SK-N-SH treated with all-trans-retinoic acid at 6 μM for 48 hours (cell line): ENCODE results near the gene POMP.

Source experiments
- ARNTL ChIP-seq: fragments of 450-650 bp; formaldehyde crosslinking; IDR thresholded peaks from 2 replicates; pipeline ENCODE4 v1.5.0; 2020; ENCODE audit warnings: low read depth, mild to moderate bottlenecking, moderate library complexity, borderline replicate concordance
- BACH2 ChIP-seq: fragments of 250-450 bp; sonication (Bioruptor Pico); IDR thresholded peaks from 2 replicates; pipeline ENCODE4 v1.9.0; 2021; ENCODE audit warnings: mild to moderate bottlenecking, borderline replicate concordance
- CREB5 ChIP-seq: fragments of 250-450 bp; sonication (Bioruptor Pico); IDR thresholded peaks from 2 replicates; pipeline ENCODE4 v1.5.1; 2020; ENCODE audit warnings: low read depth, mild to moderate bottlenecking, moderate library complexity
- CSRNP3 ChIP-seq: fragments of 250-450 bp; sonication (Bioruptor Pico); IDR thresholded peaks from 2 replicates; pipeline ENCODE4 v1.5.1; 2021; ENCODE audit warnings: mild to moderate bottlenecking, moderate library complexity
- ESRRG ChIP-seq: fragments of 250-450 bp; sonication (Bioruptor Pico); IDR thresholded peaks from 2 replicates; pipeline ENCODE4 v1.6.1; 2021; ENCODE audit warnings: mild to moderate bottlenecking
- ISL1 ChIP-seq: fragments of 250-450 bp; sonication (Bioruptor Pico); IDR thresholded peaks from 2 replicates; pipeline ENCODE4 v2.1.2; 2022; ENCODE audit warnings: mild to moderate bottlenecking, moderate library complexity
- OSR1 ChIP-seq: fragments of 250-450 bp; sonication (Bioruptor Pico); IDR thresholded peaks from 2 replicates; pipeline ENCODE4 v1.8.0; 2022; ENCODE audit warnings: moderate library complexity, mild to moderate bottlenecking, inconsistent platforms
- PPARA ChIP-seq: fragments of 250-450 bp; sonication (Bioruptor Pico); IDR thresholded peaks from 2 replicates; pipeline ENCODE4 v1.5.0; 2020; ENCODE audit warnings: mild to moderate bottlenecking, borderline replicate concordance
- TOX ChIP-seq: fragments of 250-450 bp; sonication (Bioruptor Pico); IDR thresholded peaks from 2 replicates; pipeline ENCODE4 v1.8.0; 2021; ENCODE audit warnings: mild to moderate bottlenecking, moderate library complexity, borderline replicate concordance
- ZFP3 ChIP-seq: fragments of 250-450 bp; sonication (Bioruptor Pico); IDR thresholded peaks from 2 replicates; pipeline ENCODE4 v1.5.0; 2020; ENCODE audit warnings: mild to moderate bottlenecking, moderate library complexity
- ZFP30 ChIP-seq: fragments of 450-650 bp; formaldehyde crosslinking; IDR thresholded peaks from 2 replicates; pipeline ENCODE4 v1.5.0; 2022; ENCODE audit warnings: mild to moderate bottlenecking, moderate library complexity
- ZNF8 ChIP-seq: fragments of 450-650 bp; formaldehyde crosslinking; IDR thresholded peaks from 2 replicates; pipeline ENCODE4 v1.5.0; 2020; ENCODE audit warnings: mild to moderate bottlenecking, moderate library complexity
- TF ChIP-seq, protein P1 (sequence below): fragments of 250-450 bp; sonication (Bioruptor Pico); IDR thresholded peaks from 2 replicates; pipeline ENCODE4 v1.8.0; 2020; ENCODE audit warnings: mild to moderate bottlenecking, moderate library complexity, borderline replicate concordance

DNA sequence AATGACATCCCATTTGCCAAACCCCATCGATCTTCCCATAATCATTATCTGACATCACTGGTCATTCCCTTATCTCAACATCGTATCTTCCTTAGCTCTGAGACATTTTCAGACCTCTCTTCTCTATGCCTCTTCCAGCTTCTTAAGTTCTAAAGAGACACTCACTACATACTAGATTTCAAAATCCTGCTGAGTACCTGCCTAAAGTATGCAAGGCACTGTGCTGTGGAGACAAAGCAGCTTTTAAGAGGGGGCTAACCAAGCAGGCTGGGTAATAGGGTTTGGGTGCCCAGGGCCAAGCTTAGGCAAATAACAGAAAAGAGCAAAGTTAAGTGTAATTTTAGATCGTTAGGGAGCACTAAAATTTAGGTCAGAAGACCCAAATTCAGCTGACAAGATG lies 3.4 kb upstream of the POMP start:
- no peak for TF ChIP-seq OSR1 (CRISPR knock-in tag)
- no peak for TF ChIP-seq ZFP30
- no peak for TF ChIP-seq ISL1
- TF ChIP-seq BACH2: no peak
- no peak for TF ChIP-seq ARNTL (CRISPR knock-in tag)
- no peak for TF ChIP-seq PPARA (CRISPR knock-in tag)
- TF ChIP-seq CREB5: no peak
- TF ChIP-seq CSRNP3: no peak
- TF ChIP-seq, protein P1, sequence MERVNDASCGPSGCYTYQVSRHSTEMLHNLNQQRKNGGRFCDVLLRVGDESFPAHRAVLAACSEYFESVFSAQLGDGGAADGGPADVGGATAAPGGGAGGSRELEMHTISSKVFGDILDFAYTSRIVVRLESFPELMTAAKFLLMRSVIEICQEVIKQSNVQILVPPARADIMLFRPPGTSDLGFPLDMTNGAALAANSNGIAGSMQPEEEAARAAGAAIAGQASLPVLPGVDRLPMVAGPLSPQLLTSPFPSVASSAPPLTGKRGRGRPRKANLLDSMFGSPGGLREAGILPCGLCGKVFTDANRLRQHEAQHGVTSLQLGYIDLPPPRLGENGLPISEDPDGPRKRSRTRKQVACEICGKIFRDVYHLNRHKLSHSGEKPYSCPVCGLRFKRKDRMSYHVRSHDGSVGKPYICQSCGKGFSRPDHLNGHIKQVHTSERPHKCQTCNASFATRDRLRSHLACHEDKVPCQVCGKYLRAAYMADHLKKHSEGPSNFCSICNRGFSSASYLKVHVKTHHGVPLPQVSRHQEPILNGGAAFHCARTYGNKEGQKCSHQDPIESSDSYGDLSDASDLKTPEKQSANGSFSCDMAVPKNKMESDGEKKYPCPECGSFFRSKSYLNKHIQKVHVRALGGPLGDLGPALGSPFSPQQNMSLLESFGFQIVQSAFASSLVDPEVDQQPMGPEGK: no peak
- no peak for TF ChIP-seq ESRRG (CRISPR knock-in tag)
- TF ChIP-seq TOX (CRISPR knock-in tag): no peak
- no peak for TF ChIP-seq ZFP3 (CRISPR knock-in tag)
- no peak for TF ChIP-seq ZNF8 (CRISPR knock-in tag)
